RPMI7951 (cell line): Measurements from ENCODE around the gene WDR55. TPM values are rescaled to one million over a fixed set of nuclear protein-coding genes. Genes with fewer than 3 reads are reported as not detected.
"Not testable (repeated sequence)": the region's sequence is repeated elsewhere in the genome, so short reads cannot be mapped to it uniquely, and the experiment has no call there.

Experiments
- DNase-seq: peaks from one replicate; pipeline ENCODE4 v3.0.0-alpha.2; 2012; ENCODE audit warnings: low read depth
- total RNA-seq: library from RNA; depleted of rRNA; stranded (reverse); fragments of >200 nt; shearing (Covaris generic); gene quantifications from 2 replicates; pipeline ENCODE4 v1.2.3, GENCODE V29; 2014; rRNA removed

Gene WDR55
- total RNA-seq: 11.2 and 15.4 TPM in 2 replicates

GRCh38 chr5:140664359-140665119, at the start of gene WDR55:
Gene WDR55 (plus strand): TSS chr5:140664904. CDS start chr5:140664913, 9 bp downstream.
- DNase-seq: peak; percentile 95

- DNase-seq: no peak
Measured at GRCh38 chr5:140622301-140622700, 42.4 kb upstream of the WDR55 start.

GRCh38 chr5:140623061-140623460, 41.6 kb upstream of the WDR55 start:
- not testable (repeated sequence) for DNase-seq

GRCh38 chr5:140624886-140625285, 39.8 kb upstream of the WDR55 start:
- not testable (repeated sequence) for DNase-seq

GRCh38 chr5:140627972-140628371, 36.7 kb upstream of the WDR55 start:
- DNase-seq: no peak

GRCh38 chr5:140628711-140629110, 36.0 kb upstream of the WDR55 start:
- DNase-seq: no peak

- peak; percentile 30 for DNase-seq
Measured at GRCh38 chr5:140630292-140631035, 34.2 kb upstream of the WDR55 start.

- no peak for DNase-seq
Measured at GRCh38 chr5:140631036-140631417, 33.7 kb upstream of the WDR55 start.

- DNase-seq: no peak
Measured at GRCh38 chr5:140631831-140632365, 32.8 kb upstream of the WDR55 start.

GRCh38 chr5:140632366-140633020, 32.2 kb upstream of the WDR55 start:
- peak; percentile 5 for DNase-seq

GRCh38 chr5:140633021-140633471, 31.7 kb upstream of the WDR55 start, which contains the start of gene CD14:
Gene CD14 (minus strand): TSS chr5:140633175. CDS start chr5:140633071, 104 bp downstream.
- DNase-seq: peak; percentile 74

GRCh38 chr5:140633501-140633900, 31.2 kb upstream of the WDR55 start:
- DNase-seq: no peak

- DNase-seq: no peak
Measured at GRCh38 chr5:140634103-140634502, 30.6 kb upstream of the WDR55 start.

GRCh38 chr5:140635291-140636257, 29.1 kb upstream of the WDR55 start:
- no peak for DNase-seq

- DNase-seq: no peak
Measured at GRCh38 chr5:140637371-140638100, 27.2 kb upstream of the WDR55 start.

- DNase-seq: not testable (repeated sequence)
Measured at GRCh38 chr5:140638898-140639147, 25.9 kb upstream of the WDR55 start.

GRCh38 chr5:140639148-140639981, 25.3 kb upstream of the WDR55 start, which contains the start of gene TMCO6:
Gene TMCO6 (plus strand): TSS chr5:140639451. CDS start chr5:140639528, 77 bp downstream.
- peak; percentile 94 for DNase-seq

GRCh38 chr5:140641716-140642115, 23.0 kb upstream of the WDR55 start:
- DNase-seq: no peak

GRCh38 chr5:140642718-140643117, 22.0 kb upstream of the WDR55 start:
- peak; percentile 41 for DNase-seq
